ENCODE measurements around the gene ADORA2A.

Gene ADORA2A

DNA sequence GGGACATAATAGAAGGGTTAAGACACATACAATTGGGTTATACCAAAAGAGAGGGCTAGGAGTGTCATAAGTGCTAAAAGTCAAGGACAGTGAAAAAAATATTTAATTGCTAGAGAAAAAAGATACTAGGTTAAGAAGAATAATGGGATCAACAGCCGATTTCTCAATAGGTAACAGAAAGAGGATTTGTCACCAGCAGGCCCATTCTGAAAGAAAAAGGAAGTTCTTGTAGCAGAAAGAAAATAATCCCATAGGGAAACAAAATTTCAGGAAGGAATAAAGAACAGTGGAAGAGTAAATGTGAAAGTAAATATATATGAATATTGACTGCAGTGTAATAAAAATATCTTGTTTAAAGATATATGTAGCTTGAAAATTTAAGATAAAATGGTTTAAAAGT is 43.3 kb upstream of the ADORA2A start:
- DNase-seq (ENCODE audit: extremely low spot score): no peak
- ChIA-PET POLR2A (no interaction called here), CTCF (interaction anchor here (0.6 to 0.7 kb wide), 2 partner anchors 59 to 295 kb away, joined by 3 to 6 read pairs; no protein-coding TSS in a partner anchor)
- TF ChIP-seq ARNT (IDR thresholded peaks at IDR 0.05): no peak
- TF ChIP-seq BHLHE40 (IDR thresholded peaks at IDR 0.05; ENCODE audit: borderline replicate concordance): no peak
- TF ChIP-seq SP1 (IDR thresholded peaks at IDR 0.05): no peak
- TF ChIP-seq SUZ12 (IDR thresholded peaks at IDR 0.05): no peak
- TF ChIP-seq FOXA1 (IDR thresholded peaks at IDR 0.05): no peak
- TF ChIP-seq, protein P1, sequence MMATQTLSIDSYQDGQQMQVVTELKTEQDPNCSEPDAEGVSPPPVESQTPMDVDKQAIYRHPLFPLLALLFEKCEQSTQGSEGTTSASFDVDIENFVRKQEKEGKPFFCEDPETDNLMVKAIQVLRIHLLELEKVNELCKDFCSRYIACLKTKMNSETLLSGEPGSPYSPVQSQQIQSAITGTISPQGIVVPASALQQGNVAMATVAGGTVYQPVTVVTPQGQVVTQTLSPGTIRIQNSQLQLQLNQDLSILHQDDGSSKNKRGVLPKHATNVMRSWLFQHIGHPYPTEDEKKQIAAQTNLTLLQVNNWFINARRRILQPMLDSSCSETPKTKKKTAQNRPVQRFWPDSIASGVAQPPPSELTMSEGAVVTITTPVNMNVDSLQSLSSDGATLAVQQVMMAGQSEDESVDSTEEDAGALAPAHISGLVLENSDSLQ (IDR thresholded peaks at IDR 0.05): no peak
- TF ChIP-seq LEF1 (IDR thresholded peaks at IDR 0.05; ENCODE audit: borderline replicate concordance): no peak
- no peak for TF ChIP-seq CTBP1 (IDR thresholded peaks at IDR 0.05; ENCODE audit: borderline replicate concordance)
- TF ChIP-seq ELF4 (IDR thresholded peaks at IDR 0.05): no peak
- no peak for TF ChIP-seq HDGF (IDR thresholded peaks at IDR 0.05; ENCODE audit: borderline replicate concordance)
- no peak for TF ChIP-seq ZNF384 (IDR thresholded peaks at IDR 0.05)
- no peak for TF ChIP-seq FOXK2 (IDR thresholded peaks at IDR 0.05)
- TF ChIP-seq NFRKB (IDR thresholded peaks at IDR 0.05): no peak
- TF ChIP-seq TARDBP (IDR thresholded peaks at IDR 0.05): no peak
- no peak for TF ChIP-seq L3MBTL2 (conservative IDR thresholded peaks at IDR 0.05)
- no peak for TF ChIP-seq FOXM1 (IDR thresholded peaks at IDR 0.05; ENCODE audit: borderline replicate concordance)

DNA sequence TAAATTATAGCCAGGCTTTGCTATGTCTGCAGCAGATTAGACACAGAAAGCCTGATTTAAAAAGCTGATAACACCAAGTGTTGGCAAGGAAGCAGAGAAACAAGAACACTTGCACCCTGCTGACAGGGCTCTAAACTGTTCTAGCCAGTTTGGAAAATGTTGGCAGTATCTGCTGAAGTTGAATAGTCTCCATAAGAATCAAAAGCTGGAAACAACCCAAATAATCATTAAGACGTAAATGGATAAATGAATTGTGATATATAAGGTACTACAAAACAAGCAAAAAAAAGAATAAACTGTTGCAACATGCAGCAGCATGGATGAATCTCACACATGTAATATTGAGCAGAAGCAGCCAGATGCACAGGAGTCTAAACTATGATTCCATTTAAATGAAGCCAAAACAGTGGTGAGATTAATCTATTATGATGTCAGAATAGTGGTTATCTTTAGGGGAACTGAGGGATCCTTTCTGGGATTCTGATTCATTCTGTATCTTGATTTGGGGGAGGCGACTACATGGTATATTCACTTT is 40.4 kb upstream of the ADORA2A start:
- DNase-seq (ENCODE audit: extremely low spot score): no peak
- ChIA-PET POLR2A (no interaction called here), CTCF (no interaction called here)
- TF ChIP-seq TARDBP (IDR thresholded peaks at IDR 0.05) (no peak), BHLHE40 (IDR thresholded peaks at IDR 0.05; ENCODE audit: borderline replicate concordance) (no peak), SUZ12 (IDR thresholded peaks at IDR 0.05) (no peak), CTBP1 (IDR thresholded peaks at IDR 0.05; ENCODE audit: borderline replicate concordance) (no peak), SP1 (IDR thresholded peaks at IDR 0.05) (no peak), FOXA1 (IDR thresholded peaks at IDR 0.05) (no peak), HDGF (IDR thresholded peaks at IDR 0.05; ENCODE audit: borderline replicate concordance) (no peak), ELF4 (IDR thresholded peaks at IDR 0.05) (no peak), LEF1 (IDR thresholded peaks at IDR 0.05; ENCODE audit: borderline replicate concordance) (no peak), ZNF384 (IDR thresholded peaks at IDR 0.05) (no peak), L3MBTL2 (conservative IDR thresholded peaks at IDR 0.05) (no peak), NFRKB (IDR thresholded peaks at IDR 0.05) (no peak), FOXM1 (IDR thresholded peaks at IDR 0.05; ENCODE audit: borderline replicate concordance) (no peak), FOXK2 (IDR thresholded peaks at IDR 0.05) (no peak), ARNT (IDR thresholded peaks at IDR 0.05) (no peak)
- TF ChIP-seq, protein P1 (IDR thresholded peaks at IDR 0.05): no peak

DNA sequence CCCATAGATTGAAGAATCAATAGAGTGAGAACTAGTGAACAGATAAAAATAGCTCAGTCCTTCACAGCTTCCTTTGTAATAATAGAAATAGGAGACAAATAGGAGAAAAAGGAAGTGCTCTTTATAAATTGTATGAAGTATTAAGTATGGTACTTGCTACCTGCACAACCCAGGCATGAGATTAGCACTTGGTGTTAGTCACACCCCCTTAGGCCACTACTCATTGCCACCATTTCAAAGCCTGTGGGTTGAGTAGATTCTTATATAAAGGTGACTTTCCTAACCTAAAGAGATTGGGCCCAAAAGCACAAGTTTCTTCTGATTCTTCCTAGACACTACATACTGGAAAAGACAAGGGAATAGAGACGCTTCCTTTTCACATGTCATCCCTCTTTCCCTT is 37.7 kb upstream of the ADORA2A start:
- POLR2A ChIA-PET: no interaction called here
- TF ChIP-seq ELF4 (IDR thresholded peaks at IDR 0.05) (no peak), NFRKB (IDR thresholded peaks at IDR 0.05) (no peak), ARNT (IDR thresholded peaks at IDR 0.05) (no peak), CTBP1 (IDR thresholded peaks at IDR 0.05; ENCODE audit: borderline replicate concordance) (no peak), FOXM1 (IDR thresholded peaks at IDR 0.05; ENCODE audit: borderline replicate concordance) (no peak), SP1 (IDR thresholded peaks at IDR 0.05) (no peak), FOXA1 (IDR thresholded peaks at IDR 0.05) (no peak), L3MBTL2 (conservative IDR thresholded peaks at IDR 0.05) (no peak), FOXK2 (IDR thresholded peaks at IDR 0.05) (no peak), LEF1 (IDR thresholded peaks at IDR 0.05; ENCODE audit: borderline replicate concordance) (no peak), TARDBP (IDR thresholded peaks at IDR 0.05) (no peak)
- TF ChIP-seq, protein P1 (IDR thresholded peaks at IDR 0.05): no peak
- CTCF ChIA-PET: no interaction called here
- no peak for DNase-seq (ENCODE audit: extremely low spot score)

GRCh38 chr22:24390156-24390555 is 37.2 kb upstream of the ADORA2A start:
- ChIA-PET POLR2A (no interaction called here), CTCF (no interaction called here)
- no peak for DNase-seq (ENCODE audit: extremely low spot score)
- TF ChIP-seq TARDBP (IDR thresholded peaks at IDR 0.05) (no peak), ZNF384 (IDR thresholded peaks at IDR 0.05) (no peak), L3MBTL2 (conservative IDR thresholded peaks at IDR 0.05) (no peak), CTBP1 (IDR thresholded peaks at IDR 0.05; ENCODE audit: borderline replicate concordance) (no peak), ARNT (IDR thresholded peaks at IDR 0.05) (no peak), FOXA1 (IDR thresholded peaks at IDR 0.05) (no peak), LEF1 (IDR thresholded peaks at IDR 0.05; ENCODE audit: borderline replicate concordance) (no peak), FOXM1 (IDR thresholded peaks at IDR 0.05; ENCODE audit: borderline replicate concordance) (no peak), SP1 (IDR thresholded peaks at IDR 0.05) (no peak), ELF4 (IDR thresholded peaks at IDR 0.05) (no peak), SUZ12 (IDR thresholded peaks at IDR 0.05) (no peak)

DNA sequence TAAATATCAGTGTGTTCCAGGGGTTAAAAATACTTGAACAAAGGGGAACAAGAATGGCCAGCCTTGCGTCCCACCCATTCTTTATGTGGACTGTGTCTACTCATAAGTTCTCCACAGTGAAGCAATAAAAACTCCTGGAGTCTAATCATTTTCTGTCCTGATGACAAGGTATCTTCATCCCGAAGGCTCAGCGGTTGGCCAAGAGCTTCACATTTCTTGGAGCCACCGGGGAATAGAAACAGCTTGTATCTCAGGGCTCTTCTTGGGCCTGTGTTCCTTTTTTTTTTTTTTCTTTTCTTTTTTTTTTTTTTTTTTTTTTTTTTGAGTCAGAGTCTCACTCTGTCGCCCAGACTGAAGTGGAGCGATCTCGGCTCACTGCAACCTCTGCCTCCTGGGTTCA is 36.8 kb upstream of the ADORA2A start:
- POLR2A ChIA-PET: no interaction called here
- CTCF ChIA-PET: no interaction called here
- TF ChIP-seq L3MBTL2 (conservative IDR thresholded peaks at IDR 0.05) (no peak), TARDBP (IDR thresholded peaks at IDR 0.05) (no peak), ZNF384 (IDR thresholded peaks at IDR 0.05) (0 out of 2 replicates have a peak, but pooled peaks have one; percentile 41), SUZ12 (IDR thresholded peaks at IDR 0.05) (no peak), SP1 (IDR thresholded peaks at IDR 0.05) (no peak), CTBP1 (IDR thresholded peaks at IDR 0.05; ENCODE audit: borderline replicate concordance) (no peak)
- no peak for DNase-seq (ENCODE audit: extremely low spot score)

DNA sequence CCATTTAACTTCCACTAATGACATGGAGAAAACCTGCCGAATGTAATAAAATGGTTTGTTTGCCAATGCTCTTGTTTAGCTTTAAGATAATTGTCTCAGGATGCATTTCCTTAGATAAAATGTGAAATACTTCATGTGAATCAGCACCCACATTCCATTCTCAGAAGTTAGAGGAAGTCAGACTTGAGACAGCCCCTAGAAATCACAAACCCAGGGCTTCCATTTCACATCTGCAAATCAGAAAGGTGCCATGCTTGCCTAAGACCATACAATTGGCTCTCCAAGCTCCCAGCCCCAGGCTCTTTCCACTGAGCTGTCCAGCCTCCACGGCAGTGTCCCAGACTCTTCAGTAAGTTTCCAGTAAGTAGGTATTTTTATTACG is 35.6 kb upstream of the ADORA2A start:
- no peak for DNase-seq (ENCODE audit: extremely low spot score)
- CTCF ChIA-PET: no interaction called here
- no peak for TF ChIP-seq ELF4 (IDR thresholded peaks at IDR 0.05)
- no peak for TF ChIP-seq LEF1 (IDR thresholded peaks at IDR 0.05; ENCODE audit: borderline replicate concordance)
- TF ChIP-seq L3MBTL2 (conservative IDR thresholded peaks at IDR 0.05): no peak
- TF ChIP-seq, protein P1 (IDR thresholded peaks at IDR 0.05): no peak
- no peak for TF ChIP-seq BHLHE40 (IDR thresholded peaks at IDR 0.05; ENCODE audit: borderline replicate concordance)
- TF ChIP-seq FOXK2 (IDR thresholded peaks at IDR 0.05): no peak
- no peak for TF ChIP-seq CTBP1 (IDR thresholded peaks at IDR 0.05; ENCODE audit: borderline replicate concordance)
- no peak for TF ChIP-seq NFRKB (IDR thresholded peaks at IDR 0.05)
- TF ChIP-seq HDGF (IDR thresholded peaks at IDR 0.05; ENCODE audit: borderline replicate concordance): no peak
- no peak for TF ChIP-seq SP1 (IDR thresholded peaks at IDR 0.05)
- TF ChIP-seq FOXA1 (IDR thresholded peaks at IDR 0.05): no peak
- no peak for TF ChIP-seq ARNT (IDR thresholded peaks at IDR 0.05)
- TF ChIP-seq SUZ12 (IDR thresholded peaks at IDR 0.05): no peak
- POLR2A ChIA-PET: interaction anchor here (0.6 kb wide), 1 partner anchor 24 kb away, joined by 3 read pairs; no protein-coding TSS in a partner anchor
